NCI-H82 (cell line): Measurements from ENCODE around the gene OR4C3.
A peak's percentile ranks its signal among the peaks of the same experiment; 100 is the strongest.
"Not testable (repeated sequence)": the region's sequence is repeated elsewhere in the genome, so short reads cannot be mapped to it uniquely, and the experiment has no call there.

ENCODE experiments used
- DNase-seq: peaks from one replicate; lab custom pipeline; 2025; lab: John Stamatoyannopoulos, UW

Gene OR4C3

GRCh38 chr11:48324620-48325019 is at the start of gene OR4C3:
TSS of gene OR4C3 (plus strand) at chr11:48324920. CDS start at chr11:48325022, 102 bp downstream.
- not testable (repeated sequence) for DNase-seq

GRCh38 chr11:48305923-48306322 is 18.8 kb upstream of the OR4C3 start, which contains the start of gene OR4S1:
TSS of gene OR4S1 (plus strand) at chr11:48306223. CDS start at chr11:48306223, 0 bp downstream.
- no peak for DNase-seq

DNA sequence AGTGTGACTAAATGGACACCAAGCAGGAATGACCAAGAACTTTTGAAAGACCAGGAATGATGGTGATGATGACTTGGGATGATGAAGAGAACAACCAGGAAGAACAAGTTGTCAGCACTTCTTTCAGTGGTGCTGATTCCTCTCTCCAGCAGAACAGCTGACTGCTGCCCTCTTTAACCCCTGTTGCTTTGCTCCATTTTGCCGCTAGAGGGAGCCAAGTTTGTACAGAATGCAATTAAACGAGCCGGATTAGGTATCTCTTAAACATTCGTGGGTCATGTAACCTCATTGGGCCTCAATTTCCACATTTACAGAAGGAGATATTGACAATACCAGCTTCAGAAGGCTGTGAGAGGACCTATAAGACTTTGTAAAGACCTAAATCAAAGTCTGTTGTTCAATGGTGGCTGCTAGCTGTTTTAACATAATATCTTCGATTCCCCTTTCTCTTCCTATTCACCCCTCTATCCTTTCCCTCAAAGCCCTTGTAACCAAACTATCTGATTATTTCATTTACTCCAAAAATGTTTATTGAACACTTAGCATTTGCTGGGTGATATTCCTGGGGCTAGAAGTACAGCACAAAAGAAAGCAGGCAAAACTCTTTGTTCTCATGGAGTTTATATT is 16.8 kb upstream of the OR4C3 start:
- peak; percentile 81 for DNase-seq

DNA sequence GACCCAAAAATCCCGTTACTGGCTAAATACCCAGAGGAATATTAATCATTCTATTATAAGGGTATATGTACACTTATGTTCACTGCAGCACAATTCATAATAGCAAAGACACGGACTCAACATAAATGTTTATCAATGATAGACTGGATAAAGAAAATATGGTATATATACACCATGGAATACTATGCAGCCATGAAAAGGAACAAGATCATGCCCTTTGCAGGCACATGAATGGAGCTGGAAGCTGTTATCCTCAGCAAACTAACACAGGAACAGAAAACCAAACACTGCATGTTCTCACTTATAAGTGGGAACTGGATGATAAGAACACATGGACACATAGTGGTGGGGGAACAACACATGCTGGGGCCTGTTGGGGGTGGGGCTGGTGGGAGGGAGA is 11.1 kb upstream of the OR4C3 start:
- not testable (repeated sequence) for DNase-seq

DNA sequence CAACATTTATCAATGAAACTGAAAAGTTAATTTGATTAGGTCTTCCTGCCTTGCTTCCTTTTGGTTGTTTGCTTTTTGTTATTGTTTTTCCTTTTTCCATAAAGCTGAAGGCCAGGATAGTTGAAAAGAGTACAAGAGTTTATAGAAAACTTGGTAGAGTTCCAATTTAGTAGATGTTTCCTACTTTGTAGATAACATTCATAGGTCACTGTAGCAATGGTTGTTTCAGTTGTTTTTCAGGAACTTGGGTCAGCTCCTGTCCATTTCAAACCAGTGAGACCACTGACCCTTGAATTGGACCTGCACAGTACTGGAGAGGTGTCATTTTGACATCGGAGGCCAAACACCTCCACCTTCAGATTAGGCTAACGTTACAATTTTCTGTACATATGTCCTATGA is 4.9 kb upstream of the OR4C3 start:
- DNase-seq = not testable (repeated sequence)

GRCh38 chr11:48341466-48341865 is 16.7 kb downstream of the OR4C3 start:
- no peak for DNase-seq

DNA sequence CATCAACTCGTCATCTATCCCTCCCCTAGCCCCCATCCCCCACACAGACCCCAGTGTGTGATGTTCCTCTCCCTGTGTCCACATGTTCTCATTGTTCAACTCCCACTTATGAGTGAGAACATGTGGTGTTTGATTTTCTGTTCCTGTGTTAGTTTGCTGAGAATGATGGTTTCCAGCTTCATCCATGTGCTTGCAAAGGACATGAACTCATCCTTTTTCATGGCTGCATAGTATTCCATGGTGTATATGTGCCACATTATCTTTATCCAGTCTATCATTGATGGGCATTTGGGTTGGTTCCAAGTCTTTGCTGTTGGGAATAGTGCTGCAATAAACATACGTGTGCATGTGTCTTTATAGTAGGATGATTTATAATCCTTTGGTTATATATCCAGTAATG is 17.8 kb downstream of the OR4C3 start:
- DNase-seq = not testable (repeated sequence)

DNA sequence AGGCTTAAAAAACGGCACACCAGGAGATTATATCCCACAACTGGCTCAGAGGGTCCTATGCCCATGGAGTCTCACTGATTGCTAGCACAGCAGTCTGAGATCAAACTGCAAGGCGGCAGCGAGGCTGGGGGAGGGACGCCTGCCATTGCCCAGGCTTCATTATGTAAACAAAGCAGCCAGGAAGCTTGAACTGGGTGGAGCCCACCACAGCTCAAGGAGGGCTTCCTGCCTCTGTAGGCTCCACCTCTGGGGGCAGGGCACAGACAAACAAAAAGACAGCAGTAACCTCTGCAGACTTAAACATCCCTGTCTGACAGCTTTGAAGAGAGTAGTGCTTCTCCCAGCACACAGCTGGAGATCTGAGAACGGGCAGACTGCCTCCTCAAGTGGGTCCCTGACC is 21.6 kb downstream of the OR4C3 start:
- DNase-seq = not testable (repeated sequence)

GRCh38 chr11:48354013-48354412 is 29.3 kb downstream of the OR4C3 start:
- DNase-seq = no peak

DNA sequence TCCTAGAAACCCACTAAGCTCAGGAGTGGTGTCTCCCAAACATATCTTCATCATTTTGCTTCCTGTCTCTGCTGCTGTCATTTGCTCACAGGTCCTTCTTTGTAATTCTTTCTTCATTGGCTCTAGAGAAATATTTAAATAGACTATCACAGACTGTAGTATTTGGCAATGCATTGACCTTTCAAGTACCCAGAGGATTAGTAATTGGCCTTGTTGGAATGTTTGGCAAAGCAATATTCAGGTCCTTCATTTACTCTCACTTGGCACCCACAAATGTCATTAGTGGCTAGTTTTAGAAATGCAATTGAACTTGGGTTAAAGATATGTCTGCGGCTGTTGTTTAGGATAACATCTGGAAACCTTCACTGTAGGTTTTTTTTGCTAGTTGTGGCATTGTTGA is 30.0 kb downstream of the OR4C3 start:
- no peak for DNase-seq

DNA sequence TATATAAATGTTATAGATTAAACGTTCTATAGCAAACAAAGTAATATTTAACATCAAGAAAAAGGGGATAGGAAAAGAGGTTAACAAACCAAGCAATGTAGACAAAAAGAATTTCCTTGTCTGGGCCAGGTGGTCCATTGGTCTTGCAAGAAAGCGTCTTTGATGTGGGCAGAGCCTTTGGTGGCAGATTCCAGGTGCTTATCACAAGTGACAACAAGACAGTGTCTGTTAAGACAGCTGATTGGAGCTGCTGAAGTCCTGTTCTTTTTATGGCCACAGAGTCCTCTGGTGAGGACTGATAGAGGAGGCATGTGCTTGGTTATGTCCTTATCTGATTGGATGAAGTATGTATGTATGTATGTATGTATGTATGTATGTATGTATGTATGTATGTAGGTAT is 36.6 kb downstream of the OR4C3 start:
- DNase-seq = not testable (repeated sequence)

GRCh38 chr11:48366365-48366764 is 41.6 kb downstream of the OR4C3 start, which contains the start of gene OR4C5:
TSS of gene OR4C5 (minus strand) at chr11:48366465. CDS start at chr11:48366465, 0 bp downstream.
- DNase-seq = no peak
